PC-9 (cell line): ENCODE data around the gene SMCO2. TPM values are rescaled to one million over a fixed set of nuclear protein-coding genes. Genes with fewer than 3 reads are reported as not detected.

Source experiments
- BruUV-seq: library from RNA; stranded (reverse); fragments of 400-500 nt; replicated peaks from 2 replicates; lab custom pipeline; 2021; lab: Mats Ljungman, UMichigan
- CTCF ChIA-PET: fragments of 300-600 bp; sonication (Branson Sonifier 250); formaldehyde crosslinking; loops from one replicate; lab custom pipeline; 2022; ENCODE audit warnings: antibody characterized with exemption; lab: Charles Lee
- POLR2A ChIA-PET: fragments of 300-600 bp; sonication (Branson Sonifier 250); formaldehyde crosslinking; loops from one replicate; lab custom pipeline; 2022; ENCODE audit warnings: antibody characterized with exemption; ENCODE audit not compliant: unreplicated experiment; lab: Charles Lee
- DNase-seq, 2 experiments: peaks; one replicate each; pipeline versions ENCODE4 v3.0.0 to v3.0.0-alpha.2; 2015 to 2022; ENCODE audit warnings: mixed read lengths in 1 of 2
- H2AFZ ChIP-seq: fragments of 200-600 bp; sonication (generic); 2 replicates; pipeline ENCODE4 v1.8.1; 2017; ENCODE audit warnings: antibody characterized with exemption
- H3F3A ChIP-seq: fragments of 200-600 bp; sonication (generic); 2 replicates; pipeline ENCODE4 v1.8.1; 2017; ENCODE audit warnings: antibody characterized with exemption, mild to moderate bottlenecking, low read depth; ENCODE audit not compliant: insufficient read depth
- H3K27ac ChIP-seq: fragments of 200-600 bp; sonication (generic); 2 replicates; pipeline ENCODE4 v1.6.1; 2016; ENCODE audit warnings: mixed run types
- H3K27me3 ChIP-seq: fragments of 200-600 bp; sonication (generic); 2 replicates; pipeline ENCODE4 v1.6.1; 2016; ENCODE audit warnings: low read depth, mixed run types; ENCODE audit not compliant: insufficient read depth
- H3K36me3 ChIP-seq: fragments of 200-600 bp; sonication (generic); 2 replicates; pipeline ENCODE4 v1.6.1; 2016; ENCODE audit warnings: low read depth, mixed run types
- H3K4me1 ChIP-seq: fragments of 200-600 bp; sonication (generic); replicated peaks from 2 replicates; pipeline ENCODE4 v1.6.1; 2016; ENCODE audit warnings: mixed run types; ENCODE audit not compliant: insufficient read depth
- H3K4me2 ChIP-seq: fragments of 200-600 bp; sonication (generic); 2 replicates; pipeline ENCODE4 v1.6.1; 2017; ENCODE audit warnings: mixed run types
- H3K4me3 ChIP-seq: fragments of 200-600 bp; sonication (generic); 2 replicates; pipeline ENCODE4 v1.6.1; 2016; ENCODE audit warnings: mixed run types
- H3K79me2 ChIP-seq: fragments of 200-600 bp; sonication (generic); 2 replicates; pipeline ENCODE4 v1.6.1; 2017; ENCODE audit warnings: low read depth, mixed run types
- H3K9me2 ChIP-seq: fragments of 200-600 bp; sonication (generic); 2 replicates; pipeline ENCODE4 v1.8.1; 2017; ENCODE audit warnings: mild to moderate bottlenecking; ENCODE audit not compliant: insufficient read depth
- H3K9me3 ChIP-seq: fragments of 200-600 bp; sonication (generic); 2 replicates; pipeline ENCODE4 v1.8.1; 2016; ENCODE audit warnings: low read depth; ENCODE audit not compliant: insufficient read depth
- H4K20me1 ChIP-seq: fragments of 200-600 bp; sonication (generic); 2 replicates; pipeline ENCODE4 v1.8.1; 2017; ENCODE audit not compliant: insufficient read depth
- EZH2 ChIP-seq: fragments of 200-600 bp; sonication (generic); IDR thresholded peaks from 2 replicates; pipeline ENCODE4 v1.8.0; 2017; ENCODE audit warnings: antibody characterized with exemption, low read depth
- intact Hi-C: fragments of 100-400 bp; cut with micrococcal nuclease; formaldehyde crosslinking; loops from one replicate; pipeline ENCODE4 v1.10.0; 2022; ENCODE audit not compliant: unreplicated experiment
- total RNA-seq: library from RNA; stranded (reverse); gene quantifications from 2 replicates; pipeline ENCODE4 v1.2.3, GENCODE V29; 2021
- TF ChIP-seq, protein P1 (sequence below): fragments of 200-600 bp; sonication (generic); conservative IDR thresholded peaks from 2 replicates; pipeline ENCODE4 v1.6.1; 2017; ENCODE audit warnings: mixed run types, antibody characterized with exemption, mild to moderate bottlenecking, moderate library complexity

Gene SMCO2
- total RNA-seq, 1 experiment from 2014 or later, result 3.7 TPM

DNA sequence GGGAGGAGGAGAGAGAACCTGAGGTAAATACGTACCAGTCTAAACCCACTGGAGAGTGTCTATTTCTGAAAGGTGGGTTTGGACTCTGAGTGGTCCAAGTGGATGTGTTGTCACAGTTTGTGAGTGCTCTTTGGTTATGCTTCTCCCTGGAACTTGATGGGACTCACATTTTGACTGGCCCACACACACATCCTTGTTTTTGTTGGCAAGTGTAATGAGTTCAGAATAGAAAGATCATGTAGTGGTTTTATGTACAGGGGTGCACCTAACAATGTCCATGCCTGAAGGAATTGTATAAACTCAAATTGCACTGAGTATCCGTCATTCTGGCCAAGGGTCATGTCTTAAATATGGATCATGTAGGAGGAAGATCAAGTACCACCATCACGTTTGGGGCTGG, 82.3 kb downstream of the SMCO2 start:
- CTCF ChIA-PET, result no interaction called here
- POLR2A ChIA-PET, result interaction anchor here (0.6 kb wide), 1 partner anchor 456 kb away, joined by 3 read pairs; no protein-coding TSS in a partner anchor
- Histone ChIP-seq H4K20me1 (no peaks in the 10 kb centered on the region), H3K27me3 (no peaks in the 10 kb centered on the region), H2AFZ (no peak overlapping the region), H3K27ac (no peak overlapping the region), H3K9me2 (no peaks in the 10 kb centered on the region), H3K9me3 (no peaks in the 10 kb centered on the region), H3K79me2 (peaks cover 70% of the 10 kb centered on the region), H3K4me2 (no peak overlapping the region), H3K36me3 (no peaks in the 10 kb centered on the region), H3K4me3 (no peak overlapping the region), H3K4me1 (peaks cover 9% of the 10 kb centered on the region), H3F3A (peaks cover 6% of the 10 kb centered on the region; the same call in 1 of the 2 replicates)
- intact Hi-C loops, result loop anchor here (10.0 kb wide), 1 partner anchor 194 kb away; the partner anchor contains the start of gene BMAL2
- no peak for DNase-seq
- TF ChIP-seq EZH2, result no peak
- TF ChIP-seq, protein P1, sequence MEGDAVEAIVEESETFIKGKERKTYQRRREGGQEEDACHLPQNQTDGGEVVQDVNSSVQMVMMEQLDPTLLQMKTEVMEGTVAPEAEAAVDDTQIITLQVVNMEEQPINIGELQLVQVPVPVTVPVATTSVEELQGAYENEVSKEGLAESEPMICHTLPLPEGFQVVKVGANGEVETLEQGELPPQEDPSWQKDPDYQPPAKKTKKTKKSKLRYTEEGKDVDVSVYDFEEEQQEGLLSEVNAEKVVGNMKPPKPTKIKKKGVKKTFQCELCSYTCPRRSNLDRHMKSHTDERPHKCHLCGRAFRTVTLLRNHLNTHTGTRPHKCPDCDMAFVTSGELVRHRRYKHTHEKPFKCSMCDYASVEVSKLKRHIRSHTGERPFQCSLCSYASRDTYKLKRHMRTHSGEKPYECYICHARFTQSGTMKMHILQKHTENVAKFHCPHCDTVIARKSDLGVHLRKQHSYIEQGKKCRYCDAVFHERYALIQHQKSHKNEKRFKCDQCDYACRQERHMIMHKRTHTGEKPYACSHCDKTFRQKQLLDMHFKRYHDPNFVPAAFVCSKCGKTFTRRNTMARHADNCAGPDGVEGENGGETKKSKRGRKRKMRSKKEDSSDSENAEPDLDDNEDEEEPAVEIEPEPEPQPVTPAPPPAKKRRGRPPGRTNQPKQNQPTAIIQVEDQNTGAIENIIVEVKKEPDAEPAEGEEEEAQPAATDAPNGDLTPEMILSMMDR, result no peak
- BruUV-seq, result no TSS peak

DNA sequence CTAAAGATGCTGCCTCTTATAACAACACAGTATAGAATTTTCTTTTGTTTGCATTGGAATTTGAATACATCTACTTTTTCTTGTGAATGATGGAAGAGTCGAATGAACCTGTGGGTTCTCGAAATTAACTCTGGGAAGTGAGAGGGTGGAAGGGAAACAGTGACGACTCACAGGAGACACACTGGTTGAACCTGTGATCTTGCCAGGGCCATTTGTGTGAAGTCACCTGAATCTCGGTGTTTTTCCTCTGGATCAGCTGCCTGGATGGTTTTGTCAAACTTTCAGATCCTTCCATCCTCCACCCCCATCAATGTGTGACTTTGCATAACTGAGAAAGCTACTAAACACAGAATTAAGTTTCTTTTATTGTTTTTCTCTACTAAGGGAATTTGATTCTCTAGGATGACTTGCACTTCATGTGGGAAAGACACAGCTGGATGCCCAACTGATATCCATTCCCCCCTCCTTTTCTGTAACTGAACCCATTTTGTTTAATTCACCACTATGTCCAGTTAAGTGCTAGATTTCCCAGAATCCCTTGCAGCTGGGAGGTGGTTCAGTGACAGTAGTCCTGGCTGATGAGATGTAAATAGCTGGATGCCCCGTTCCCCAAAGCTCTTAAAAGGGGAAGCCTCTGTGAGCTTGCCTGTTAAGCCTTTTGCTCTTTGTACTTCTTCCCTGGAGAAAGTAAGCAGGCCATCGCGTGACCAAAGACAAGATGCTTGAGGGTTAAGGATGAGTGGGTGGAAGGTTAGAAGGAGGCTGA, 83.8 kb downstream of the SMCO2 start:
- Histone ChIP-seq H3F3A (no peaks in the 10 kb centered on the region; the same call in 1 of the 2 replicates), H3K79me2 (peaks cover 62% of the 10 kb centered on the region), H3K27me3 (no peaks in the 10 kb centered on the region), H3K4me2 (no peak overlapping the region), H3K4me3 (no peak overlapping the region), H2AFZ (no peak overlapping the region), H3K27ac (no peak overlapping the region), H3K4me1 (peaks cover 9% of the 10 kb centered on the region), H4K20me1 (no peaks in the 10 kb centered on the region), H3K36me3 (no peaks in the 10 kb centered on the region), H3K9me3 (no peaks in the 10 kb centered on the region), H3K9me2 (no peaks in the 10 kb centered on the region)
- CTCF ChIA-PET, result no interaction called here
- POLR2A ChIA-PET, result no interaction called here
- no peak for DNase-seq
- intact Hi-C loops, result no loop called here
- no TSS peak for BruUV-seq
- TF ChIP-seq, protein P1, result no peak
- TF ChIP-seq EZH2, result no peak

DNA sequence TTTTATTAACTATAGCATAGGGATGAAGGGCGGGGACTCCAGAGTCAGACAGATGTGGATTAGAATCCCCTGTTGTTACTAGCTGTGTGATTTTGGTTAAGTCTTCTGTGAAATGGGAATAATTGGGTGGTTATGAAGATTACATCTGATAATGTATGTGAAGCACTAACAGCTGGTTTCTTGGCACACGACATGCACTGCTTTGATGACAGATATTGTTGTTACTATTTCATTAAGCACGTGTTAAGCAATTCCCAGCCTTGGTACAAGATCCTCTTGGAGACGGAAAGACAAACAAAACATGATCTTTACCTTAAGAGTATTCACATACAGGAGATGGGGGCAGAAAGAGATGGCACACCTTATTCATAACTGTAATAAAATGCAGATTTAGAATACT, 85.4 kb downstream of the SMCO2 start:
- Histone ChIP-seq H3K27ac (no peak overlapping the region), H3K9me3 (no peaks in the 10 kb centered on the region), H3K4me2 (no peak overlapping the region), H3F3A (no peaks in the 10 kb centered on the region), H3K9me2 (no peaks in the 10 kb centered on the region), H4K20me1 (no peaks in the 10 kb centered on the region), H3K4me1 (no peaks in the 10 kb centered on the region), H3K27me3 (no peaks in the 10 kb centered on the region), H3K36me3 (no peaks in the 10 kb centered on the region), H2AFZ (no peak overlapping the region), H3K79me2 (peaks cover 46% of the 10 kb centered on the region), H3K4me3 (no peak overlapping the region)
- DNase-seq, result no peak
- intact Hi-C loops, result no loop called here
- TF ChIP-seq, protein P1, result no peak
- no peak for TF ChIP-seq EZH2
- POLR2A ChIA-PET, result no interaction called here
- CTCF ChIA-PET, result interaction anchor here (0.7 kb wide), 1 partner anchor 151 kb away, joined by 6 read pairs; no protein-coding TSS in a partner anchor
- BruUV-seq, result no TSS peak
